ENCODE measurements around the gene NAALADL1.
A peak's percentile ranks its signal among the peaks of the same experiment; 100 is the strongest.

The NAALADL1 gene

DNA sequence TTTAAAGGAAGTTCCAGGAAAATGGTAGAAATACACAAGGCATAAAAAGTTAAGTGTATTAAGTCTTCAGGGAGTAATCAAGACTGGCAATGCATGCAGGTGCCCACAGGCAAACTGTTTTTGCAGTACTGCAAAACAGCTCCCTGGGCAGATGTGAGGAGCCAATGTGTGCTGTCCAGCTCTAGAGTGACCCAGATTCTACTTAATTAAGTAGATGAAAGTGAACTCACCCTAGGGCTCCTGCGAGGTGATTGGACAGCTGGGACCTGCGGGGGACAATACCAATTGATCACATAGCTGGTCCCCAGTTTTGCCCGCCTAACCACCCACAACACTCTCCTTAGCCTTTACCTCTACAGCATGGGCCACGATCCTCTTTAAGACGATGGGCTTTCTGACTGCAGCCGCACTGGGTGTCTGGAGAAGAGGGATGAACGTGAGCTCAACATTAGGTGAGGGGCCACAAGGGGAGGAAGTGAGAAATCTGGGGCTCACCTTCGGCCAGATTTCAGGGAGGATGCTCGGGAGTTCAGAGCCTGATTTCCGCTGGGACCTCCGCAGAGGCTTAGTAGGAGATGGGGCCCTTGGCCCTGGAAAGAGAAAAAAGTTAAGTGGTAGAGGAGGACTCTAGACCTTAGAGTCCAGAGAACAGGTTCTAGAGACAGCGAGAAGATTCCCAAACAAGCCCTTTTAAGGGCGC lies 24.9 kb upstream of the NAALADL1 start:
- peak overlapping the region; percentile 39 for H2AFZ ChIP-seq (ENCODE audit: low read depth, low read length, severe bottlenecking)
- H3K27me3 ChIP-seq (ENCODE audit: low read length), result no peaks in the 10 kb centered on the region

DNA sequence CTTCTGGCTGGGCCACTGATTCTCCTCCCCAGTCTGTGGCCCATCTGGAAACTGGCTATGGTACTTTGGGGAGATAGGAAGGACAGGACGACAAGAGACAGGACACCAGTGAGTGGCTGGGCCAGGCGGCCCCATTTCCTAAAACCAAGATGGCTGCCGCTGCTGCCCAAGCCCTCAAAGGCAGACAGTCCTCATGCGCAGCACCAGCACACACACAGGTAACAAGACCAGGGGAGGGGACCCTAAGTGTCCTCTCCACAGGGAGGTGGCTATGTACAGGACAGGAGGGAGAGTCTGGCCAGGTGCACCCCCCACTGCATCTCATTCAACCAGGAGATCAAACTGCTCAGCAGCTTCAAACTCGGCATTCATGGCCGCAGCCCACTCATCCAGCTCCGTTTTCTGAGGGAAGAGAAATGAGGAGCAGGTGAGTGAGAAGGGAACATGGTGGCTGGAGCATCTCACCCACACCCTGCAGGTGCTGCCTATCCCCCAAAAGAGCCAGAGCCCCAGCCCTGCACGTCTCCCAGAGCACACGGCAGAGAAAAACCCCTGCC lies 20.5 kb upstream of the NAALADL1 start:
- Histone ChIP-seq H2AFZ (ENCODE audit: low read depth, low read length, severe bottlenecking) (no peak overlapping the region), H3K9ac (ENCODE audit: low read length) (no peak overlapping the region), H4K20me1 (ENCODE audit: low read depth, low read length) (no peaks in the 10 kb centered on the region; the same call in 1 of the 2 replicates), H3K27ac (ENCODE audit: low read depth, low read length) (0 out of 2 replicates have a peak overlapping the region, but pooled peaks have one; percentile 8), H3K36me3 (ENCODE audit: low read length) (peaks cover 16% of the 10 kb centered on the region), H3K4me3 (ENCODE audit: insufficient read depth, low read length, poor library complexity, severe bottlenecking) (no peak overlapping the region), H3K27me3 (ENCODE audit: low read length) (no peaks in the 10 kb centered on the region), H3F3A (ENCODE audit: insufficient read depth) (peaks cover 12% of the 10 kb centered on the region; the same call in 1 of the 2 replicates), H3K79me2 (ENCODE audit: insufficient read depth, low read length) (peaks cover 60% of the 10 kb centered on the region), H3K4me2 (ENCODE audit: low read depth, low read length, poor library complexity, severe bottlenecking) (peak overlapping the region; percentile 16), H3K9me3 (ENCODE audit: insufficient read depth, low read length) (no peaks in the 10 kb centered on the region), H3K9me2 (replicated peaks; ENCODE audit: insufficient read depth, low read length) (no peaks in the 10 kb centered on the region)
- TF ChIP-seq, protein P1, sequence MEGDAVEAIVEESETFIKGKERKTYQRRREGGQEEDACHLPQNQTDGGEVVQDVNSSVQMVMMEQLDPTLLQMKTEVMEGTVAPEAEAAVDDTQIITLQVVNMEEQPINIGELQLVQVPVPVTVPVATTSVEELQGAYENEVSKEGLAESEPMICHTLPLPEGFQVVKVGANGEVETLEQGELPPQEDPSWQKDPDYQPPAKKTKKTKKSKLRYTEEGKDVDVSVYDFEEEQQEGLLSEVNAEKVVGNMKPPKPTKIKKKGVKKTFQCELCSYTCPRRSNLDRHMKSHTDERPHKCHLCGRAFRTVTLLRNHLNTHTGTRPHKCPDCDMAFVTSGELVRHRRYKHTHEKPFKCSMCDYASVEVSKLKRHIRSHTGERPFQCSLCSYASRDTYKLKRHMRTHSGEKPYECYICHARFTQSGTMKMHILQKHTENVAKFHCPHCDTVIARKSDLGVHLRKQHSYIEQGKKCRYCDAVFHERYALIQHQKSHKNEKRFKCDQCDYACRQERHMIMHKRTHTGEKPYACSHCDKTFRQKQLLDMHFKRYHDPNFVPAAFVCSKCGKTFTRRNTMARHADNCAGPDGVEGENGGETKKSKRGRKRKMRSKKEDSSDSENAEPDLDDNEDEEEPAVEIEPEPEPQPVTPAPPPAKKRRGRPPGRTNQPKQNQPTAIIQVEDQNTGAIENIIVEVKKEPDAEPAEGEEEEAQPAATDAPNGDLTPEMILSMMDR (IDR thresholded peaks at IDR 0.05; ENCODE audit: insufficient read depth, low read length, poor library complexity, severe bottlenecking), result no peak
- no peak for TF ChIP-seq EZH2phosphoT487 (conservative IDR thresholded peaks at IDR 0.05; ENCODE audit: low read length)

More for the DNA sequence above, 24.9 kb upstream of the NAALADL1 start:
- Histone ChIP-seq H3K4me2 (ENCODE audit: low read depth, low read length, poor library complexity, severe bottlenecking) (peak overlapping the region; percentile 83), H3K79me2 (ENCODE audit: insufficient read depth, low read length) (peaks cover 63% of the 10 kb centered on the region), H3F3A (ENCODE audit: insufficient read depth) (0 out of 2 replicates have a peak, but pooled peaks cover under 1% of the 10 kb centered on the region), H3K9me3 (ENCODE audit: insufficient read depth, low read length) (no peaks in the 10 kb centered on the region), H3K36me3 (ENCODE audit: low read length) (peaks cover 12% of the 10 kb centered on the region), H4K20me1 (ENCODE audit: low read depth, low read length) (no peaks in the 10 kb centered on the region), H3K9me2 (replicated peaks; ENCODE audit: insufficient read depth, low read length) (no peaks in the 10 kb centered on the region), H3K9ac (ENCODE audit: low read length) (peak overlapping the region; percentile 88), H3K27ac (ENCODE audit: low read depth, low read length) (peak overlapping the region; percentile 80), H3K4me3 (ENCODE audit: insufficient read depth, low read length, poor library complexity, severe bottlenecking) (peak overlapping the region; percentile 98)
- no peak for TF ChIP-seq EZH2phosphoT487 (conservative IDR thresholded peaks at IDR 0.05; ENCODE audit: low read length)
- TF ChIP-seq, protein P1 (IDR thresholded peaks at IDR 0.05; ENCODE audit: insufficient read depth, low read length, poor library complexity, severe bottlenecking), result no peak

DNA sequence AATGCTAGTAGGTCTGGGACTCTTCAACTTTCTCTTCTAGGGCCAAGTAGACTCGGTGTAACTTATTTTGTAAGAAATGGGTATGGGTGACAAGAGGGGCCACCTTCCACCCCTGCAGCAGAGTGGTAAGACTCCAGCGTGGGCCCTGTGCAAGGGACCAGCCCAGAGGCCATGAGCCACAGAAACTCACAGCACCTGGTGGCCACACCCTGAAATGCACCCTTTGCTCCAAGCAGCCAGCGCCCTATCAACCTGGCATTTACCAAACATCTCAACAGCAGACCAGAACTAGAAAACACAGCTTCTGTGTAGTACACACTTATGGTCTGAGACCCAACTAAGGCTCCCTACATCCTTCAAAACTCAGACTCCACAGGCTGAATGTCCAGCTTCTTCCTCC lies 19.8 kb upstream of the NAALADL1 start:
- Histone ChIP-seq H3K4me2 (ENCODE audit: low read depth, low read length, poor library complexity, severe bottlenecking) (peak overlapping the region; percentile 16), H3K36me3 (ENCODE audit: low read length) (peaks cover 16% of the 10 kb centered on the region), H3K9me2 (replicated peaks; ENCODE audit: insufficient read depth, low read length) (no peaks in the 10 kb centered on the region), H3K79me2 (ENCODE audit: insufficient read depth, low read length) (peaks cover 53% of the 10 kb centered on the region), H4K20me1 (ENCODE audit: low read depth, low read length) (no peaks in the 10 kb centered on the region; the same call in 1 of the 2 replicates), H3K27ac (ENCODE audit: low read depth, low read length) (peak overlapping the region; percentile 8; the same call in 1 of the 2 replicates), H3K9ac (ENCODE audit: low read length) (no peak overlapping the region), H3K9me3 (ENCODE audit: insufficient read depth, low read length) (no peaks in the 10 kb centered on the region), H3F3A (ENCODE audit: insufficient read depth) (peaks cover 12% of the 10 kb centered on the region; the same call in 1 of the 2 replicates), H3K4me3 (ENCODE audit: insufficient read depth, low read length, poor library complexity, severe bottlenecking) (no peak overlapping the region), H3K27me3 (ENCODE audit: low read length) (no peaks in the 10 kb centered on the region), H2AFZ (ENCODE audit: low read depth, low read length, severe bottlenecking) (no peak overlapping the region)
- TF ChIP-seq, protein P1 (IDR thresholded peaks at IDR 0.05; ENCODE audit: insufficient read depth, low read length, poor library complexity, severe bottlenecking), result peak; percentile 54
- TF ChIP-seq EZH2phosphoT487 (conservative IDR thresholded peaks at IDR 0.05; ENCODE audit: low read length), result no peak

Data from SU-DHL-6 (cell line).